SK-N-SH treated with all-trans-retinoic acid at 6 μM for 48 hours (cell line): ENCODE results near the gene NBPF1.
"Not testable (repeated sequence)": the region's sequence is repeated elsewhere in the genome, so short reads cannot be mapped to it uniquely, and the experiment has no call there.

Experiments
- ATAC-seq: fragments of 200-7000 bp; cut with Tn5 transposase; 3 replicates; pipeline ENCODE4 v1.9.1; 2020; ENCODE audit warnings: mild to moderate bottlenecking, moderate library complexity
- ARNTL ChIP-seq: fragments of 450-650 bp; formaldehyde crosslinking; IDR thresholded peaks from 2 replicates; pipeline ENCODE4 v1.5.0; 2020; ENCODE audit warnings: low read depth, mild to moderate bottlenecking, moderate library complexity, borderline replicate concordance
- CREB5 ChIP-seq: fragments of 250-450 bp; sonication (Bioruptor Pico); IDR thresholded peaks from 2 replicates; pipeline ENCODE4 v1.5.1; 2020; ENCODE audit warnings: low read depth, mild to moderate bottlenecking, moderate library complexity
- ESRRG ChIP-seq: fragments of 250-450 bp; sonication (Bioruptor Pico); IDR thresholded peaks from 2 replicates; pipeline ENCODE4 v1.6.1; 2021; ENCODE audit warnings: mild to moderate bottlenecking
- OSR1 ChIP-seq: fragments of 250-450 bp; sonication (Bioruptor Pico); IDR thresholded peaks from 2 replicates; pipeline ENCODE4 v1.8.0; 2022; ENCODE audit warnings: moderate library complexity, mild to moderate bottlenecking, inconsistent platforms
- POU6F1 ChIP-seq: fragments of 250-450 bp; sonication (Bioruptor Pico); IDR thresholded peaks from 2 replicates; pipeline ENCODE4 v1.8.0; 2021; ENCODE audit warnings: low read depth, mild to moderate bottlenecking, moderate library complexity, borderline replicate concordance
- ZNF70 ChIP-seq: fragments of 450-650 bp; formaldehyde crosslinking; IDR thresholded peaks from 2 replicates; pipeline ENCODE4 v1.5.0; 2020; ENCODE audit warnings: mild to moderate bottlenecking, moderate library complexity
- ZNF8 ChIP-seq: fragments of 450-650 bp; formaldehyde crosslinking; IDR thresholded peaks from 2 replicates; pipeline ENCODE4 v1.5.0; 2020; ENCODE audit warnings: mild to moderate bottlenecking, moderate library complexity

Gene NBPF1

GRCh38 chr1:16605213-16605525, 8.2 kb downstream of the NBPF1 start:
- no peak for ATAC-seq
- TF ChIP-seq ZNF70 = no peak
- no peak for TF ChIP-seq CREB5
- no peak for TF ChIP-seq ESRRG (CRISPR knock-in tag)
- no peak for TF ChIP-seq POU6F1 (CRISPR knock-in tag)
- no peak for TF ChIP-seq OSR1 (CRISPR knock-in tag)
- TF ChIP-seq ZNF8 (CRISPR knock-in tag) = no peak
- TF ChIP-seq ARNTL (CRISPR knock-in tag) = no peak
- TF ChIP-seq, all 23 proteins: peak for 0

- not testable (repeated sequence) for ATAC-seq
Observed at GRCh38 chr1:16604514-16605212, 8.7 kb downstream of the NBPF1 start.

- not testable (repeated sequence) for ATAC-seq
Observed at GRCh38 chr1:16603623-16604022, 9.7 kb downstream of the NBPF1 start.

GRCh38 chr1:16602336-16603011, 10.9 kb downstream of the NBPF1 start:
- not testable (repeated sequence) for ATAC-seq

- not testable (repeated sequence) for ATAC-seq
Observed at GRCh38 chr1:16600855-16601786, 12.2 kb downstream of the NBPF1 start.

GRCh38 chr1:16599326-16599725, 14.0 kb downstream of the NBPF1 start:
- ATAC-seq = not testable (repeated sequence)

GRCh38 chr1:16595216-16595615, 18.1 kb downstream of the NBPF1 start:
- ATAC-seq = not testable (repeated sequence)

- ATAC-seq = not testable (repeated sequence)
Observed at GRCh38 chr1:16591845-16592244, 21.5 kb downstream of the NBPF1 start.

- not testable (repeated sequence) for ATAC-seq
Observed at GRCh38 chr1:16588081-16588480, 25.3 kb downstream of the NBPF1 start.

GRCh38 chr1:16587639-16588038, 25.7 kb downstream of the NBPF1 start:
- ATAC-seq = not testable (repeated sequence)

- not testable (repeated sequence) for ATAC-seq
Observed at GRCh38 chr1:16565324-16565723, 48.0 kb downstream of the NBPF1 start.

- ATAC-seq = not testable (repeated sequence)
Observed at GRCh38 chr1:16561035-16561434, 52.3 kb downstream of the NBPF1 start.

GRCh38 chr1:16560498-16560897, 52.9 kb downstream of the NBPF1 start:
- ATAC-seq = not testable (repeated sequence)

GRCh38 chr1:16559688-16560087, 53.7 kb downstream of the NBPF1 start:
- ATAC-seq = not testable (repeated sequence)

- not testable (repeated sequence) for ATAC-seq
Observed at GRCh38 chr1:16557034-16557433, 56.3 kb downstream of the NBPF1 start.

GRCh38 chr1:16553244-16553643, 60.1 kb downstream of the NBPF1 start:
- ATAC-seq = not testable (repeated sequence)

GRCh38 chr1:16550212-16550918, 63.0 kb downstream of the NBPF1 start:
- not testable (repeated sequence) for ATAC-seq
